Muscle of back (tissue), 11 donors: ENCODE measurements around the gene TRIM44. TPM values are rescaled to one million over a fixed set of nuclear protein-coding genes. Genes with fewer than 3 reads are reported as not detected.
"Not testable (repeated sequence)": the region's sequence is repeated elsewhere in the genome, so short reads cannot be mapped to it uniquely, and the experiment has no call there.

Experiments used
- DNase-seq, 3 donors: peaks; one replicate each; pipeline versions ENCODE4 v3.0.0 to v3.0.0-alpha.2; 2013
- polyA plus RNA-seq, 10 donors: library from polyadenylated mRNA; unstranded; fragments of 120-200 nt; gene quantifications; one replicate each; pipeline ENCODE4 v1.2.1, GENCODE V29; 2013; ENCODE audit not compliant: insufficient read length in 10 of 10

Gene TRIM44
- polyA plus RNA-seq, 10 donors, result 35.9 to 45.9 (median 43.1) TPM

DNA sequence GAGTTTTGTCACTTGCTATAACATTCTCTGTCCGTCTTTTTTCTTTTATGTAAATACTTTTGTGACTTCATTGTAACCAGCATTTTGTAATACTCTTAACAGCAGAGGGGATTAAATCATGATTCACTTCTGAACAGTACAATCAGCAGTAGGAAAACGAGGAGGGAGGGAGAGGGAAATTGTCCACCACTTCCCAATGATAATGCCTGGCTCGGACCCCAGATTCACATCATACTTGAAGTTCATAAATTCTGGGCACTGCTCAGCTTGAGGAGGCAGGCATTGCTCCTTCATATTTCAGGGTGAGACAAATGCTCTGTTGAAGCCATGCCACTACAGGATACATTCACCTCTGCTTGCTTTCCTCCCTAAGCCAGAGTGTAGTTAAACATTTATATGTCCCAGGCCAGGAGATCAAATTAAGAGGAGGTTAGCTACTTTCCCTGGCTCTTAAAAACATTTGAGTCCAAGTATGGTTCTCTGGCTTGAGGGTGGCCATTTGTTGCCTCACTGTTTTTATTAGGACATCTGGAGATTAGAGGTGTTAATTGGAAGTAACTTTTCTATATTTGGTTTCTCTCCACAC, 152.2 kb downstream of the TRIM44 start:
- DNase-seq, result peak in 2 of 3 donors; percentile 46 to 63

DNA sequence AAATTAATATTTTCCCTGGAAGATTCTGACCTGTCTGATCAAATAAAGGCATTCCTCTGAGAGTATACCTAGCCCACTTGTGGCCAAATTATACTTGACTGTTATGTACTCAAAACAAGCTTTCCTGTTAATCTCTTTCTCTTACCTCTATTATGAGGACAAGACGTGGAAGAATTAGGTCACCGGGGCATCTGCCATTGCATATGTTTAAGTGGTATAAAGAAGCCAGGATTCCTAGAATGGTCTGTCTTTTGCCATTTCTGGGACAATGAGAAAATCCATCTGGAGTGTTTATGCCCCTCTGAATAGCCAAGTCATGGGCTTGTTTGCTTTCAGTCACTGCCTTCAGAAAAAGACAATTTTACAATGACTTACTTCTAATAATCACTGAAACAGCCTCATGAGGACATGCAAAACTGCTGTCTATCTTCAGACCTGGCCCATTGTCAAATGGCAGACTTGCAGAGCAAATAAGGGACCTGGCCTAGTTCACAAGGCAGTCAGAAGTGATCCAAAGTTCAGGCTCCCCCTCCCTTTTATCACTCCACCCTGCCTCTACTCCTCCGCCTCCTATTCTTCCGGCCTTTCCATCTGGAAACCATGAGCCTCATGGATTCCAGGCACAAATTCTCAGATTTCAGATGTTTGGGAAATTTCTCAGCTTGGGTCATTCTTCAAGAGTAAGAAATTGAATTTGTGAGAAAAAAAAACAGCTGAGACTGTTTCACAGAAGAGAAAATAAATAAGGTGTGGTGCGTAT, 153.2 kb downstream of the TRIM44 start:
- DNase-seq, result peak; percentile 84 to 95 (median 90)

DNA sequence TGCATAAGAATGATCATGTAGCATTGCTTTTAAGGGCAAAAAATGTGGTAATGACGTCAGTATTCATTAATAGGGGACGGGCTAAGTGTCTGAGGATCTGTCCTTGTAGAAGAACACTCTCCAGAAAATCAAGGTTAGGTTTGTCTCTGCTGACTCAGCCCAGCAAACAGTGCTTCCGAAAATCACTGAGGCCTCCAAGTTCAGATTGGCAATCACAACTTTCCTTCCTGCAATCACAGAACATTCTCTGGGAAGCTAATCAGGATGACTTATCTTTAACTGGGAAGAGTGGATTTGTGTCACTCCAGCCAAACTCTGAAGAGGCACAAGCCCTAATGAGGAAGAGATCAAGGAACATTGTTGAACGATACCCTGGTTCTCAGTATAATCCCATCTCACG, 158.0 kb downstream of the TRIM44 start:
- no peak for DNase-seq

DNA sequence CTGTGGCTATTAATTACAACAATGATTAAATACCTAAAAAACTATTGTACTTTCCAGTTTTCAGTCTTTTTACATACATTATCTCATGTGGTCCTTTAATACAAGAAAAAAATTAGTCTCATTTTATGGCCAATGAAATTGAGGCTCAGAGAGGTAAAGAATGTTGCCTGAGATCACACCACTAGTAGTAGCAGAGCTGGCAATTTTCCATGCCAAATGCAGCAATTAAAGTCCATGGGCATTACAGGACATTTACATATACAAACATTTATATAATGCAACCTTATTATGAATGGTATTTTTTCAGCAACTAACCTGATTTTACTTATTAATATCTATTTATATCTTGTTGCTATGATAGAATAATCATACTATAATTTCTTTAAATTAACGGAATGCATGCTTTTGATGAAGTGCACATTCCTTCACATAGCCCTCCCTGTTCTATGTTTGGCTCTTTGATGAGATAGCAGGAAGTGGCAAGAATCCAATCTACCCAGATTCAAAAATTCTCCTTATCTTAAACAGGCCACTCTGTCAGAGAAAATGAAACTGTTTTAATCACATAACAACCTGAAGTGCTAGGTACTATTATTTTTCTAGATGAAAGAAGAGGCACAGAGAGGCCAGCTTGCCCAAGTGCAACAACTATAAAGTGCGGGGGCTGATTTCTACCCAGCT, 160.4 kb downstream of the TRIM44 start:
- DNase-seq, result no peak

DNA sequence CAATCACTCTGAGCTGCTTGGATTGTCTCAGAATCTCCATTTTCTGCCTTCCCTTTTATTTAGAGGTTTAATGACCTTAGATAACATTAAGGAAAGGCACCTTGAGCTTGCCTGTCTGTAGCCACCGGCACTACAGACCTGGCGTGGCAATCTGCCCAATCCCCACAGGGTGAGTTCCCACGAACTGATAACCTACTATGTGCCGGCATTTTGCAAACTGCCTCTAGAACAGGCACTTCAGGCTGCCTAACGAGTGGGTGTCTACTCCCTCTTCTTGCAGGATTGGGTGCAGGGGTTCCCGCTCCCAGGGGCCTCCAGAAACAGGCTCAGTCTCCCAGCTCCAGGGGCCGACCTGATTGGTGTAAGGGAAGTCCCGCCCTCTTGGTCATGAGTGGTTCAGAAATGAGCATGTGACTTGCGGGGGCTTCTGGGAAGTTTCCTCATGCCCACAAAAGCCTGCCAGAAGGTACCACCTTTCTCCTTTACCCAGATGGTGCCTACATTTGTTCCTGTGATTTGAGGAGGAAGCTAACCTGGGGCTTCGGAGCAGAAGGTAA, 161.2 kb downstream of the TRIM44 start:
- no peak for DNase-seq

DNA sequence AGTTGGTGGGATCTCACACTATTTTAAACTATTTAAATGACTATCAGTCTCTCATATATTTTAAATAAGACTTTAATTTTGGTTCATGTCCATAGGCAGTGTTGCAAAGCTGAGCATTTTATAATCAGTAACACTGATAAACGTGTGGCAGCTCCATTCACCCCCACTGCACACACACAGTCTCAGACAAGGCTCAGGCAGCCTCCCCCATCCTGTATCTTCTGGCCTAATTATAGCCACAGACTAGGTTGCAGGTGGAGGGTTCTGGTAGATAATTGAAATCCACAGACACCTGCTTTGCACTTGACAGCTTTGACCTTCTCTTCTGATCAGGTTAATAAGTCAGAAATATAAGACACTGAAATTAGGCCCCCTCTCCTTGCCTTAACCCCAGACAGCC, 162.8 kb downstream of the TRIM44 start:
- no peak for DNase-seq

DNA sequence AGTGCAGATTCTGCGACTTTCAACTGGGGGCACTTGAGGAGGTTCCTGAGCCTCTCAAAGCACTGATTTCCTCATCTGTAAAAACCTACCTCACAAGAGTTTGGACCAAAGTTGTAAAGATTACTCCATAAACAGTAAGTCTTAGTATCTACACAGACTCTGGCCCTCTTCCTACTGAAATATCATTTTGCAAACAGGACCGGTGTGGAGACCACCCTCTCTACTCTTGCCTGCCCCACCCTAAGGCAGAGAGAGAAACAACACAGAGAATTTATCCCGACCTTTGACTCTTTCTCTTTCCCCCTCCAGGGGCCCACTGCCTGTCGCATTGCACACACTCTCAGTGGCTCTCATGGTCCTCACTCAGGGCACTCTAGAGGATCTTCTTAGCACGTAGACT, 163.4 kb downstream of the TRIM44 start:
- no peak for DNase-seq

DNA sequence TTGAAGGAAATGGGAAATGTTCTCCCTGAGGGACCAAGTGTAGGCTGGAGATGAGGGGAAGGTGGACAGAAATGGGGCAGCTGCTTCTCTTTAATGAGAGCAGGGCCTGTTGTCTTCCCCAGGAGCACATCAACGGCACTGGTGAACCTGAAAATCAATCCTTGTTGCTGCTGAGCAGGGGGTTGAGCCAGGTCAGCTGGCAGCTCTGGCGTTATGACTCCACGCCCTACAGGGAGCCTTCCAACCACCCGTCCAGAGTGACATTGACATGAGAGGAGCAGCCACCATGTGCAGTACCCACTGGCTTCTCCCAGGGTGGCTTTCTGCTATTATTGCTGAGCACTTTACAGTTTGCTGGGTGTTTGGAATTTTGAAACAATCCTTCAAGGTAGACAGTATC, 164.4 kb downstream of the TRIM44 start:
- DNase-seq, result no peak

DNA sequence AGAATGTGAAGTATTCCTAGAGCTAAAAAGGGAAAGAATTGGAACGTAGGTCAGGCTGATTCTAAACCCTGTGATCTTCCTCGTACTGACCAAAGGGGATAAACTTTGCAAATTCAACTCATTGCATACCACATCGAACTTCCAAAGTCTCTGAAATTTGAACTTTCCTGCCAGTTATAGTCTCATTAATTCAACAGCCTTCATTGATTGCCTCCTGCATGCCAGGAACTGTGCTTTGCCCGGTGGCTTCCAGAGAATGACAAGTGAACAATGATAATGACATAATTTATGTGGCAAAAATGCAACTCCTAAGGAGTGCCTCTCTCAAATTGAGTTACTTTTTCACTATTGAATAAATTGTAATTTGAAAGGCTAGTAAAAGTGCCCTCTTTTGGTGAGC, 173.6 kb downstream of the TRIM44 start:
- no peak for DNase-seq

DNA sequence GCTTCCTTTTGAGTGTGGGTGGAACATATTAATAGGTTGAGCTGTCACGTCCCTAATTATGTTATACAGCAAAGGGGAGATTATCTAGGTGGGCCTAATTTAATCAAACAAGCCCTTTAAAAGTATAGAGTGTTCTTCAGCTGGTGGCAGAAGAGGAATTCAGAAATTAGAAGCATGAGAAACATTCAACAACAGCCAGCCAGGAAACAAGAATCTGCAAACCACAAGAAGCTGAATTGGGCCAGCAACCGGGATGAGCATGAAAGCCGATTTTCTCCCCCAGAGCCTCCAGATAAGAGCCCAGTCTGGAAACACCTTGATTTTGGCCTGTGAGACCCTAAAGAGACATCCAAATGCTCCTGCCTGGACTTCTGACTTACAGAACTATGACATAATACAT, 175.5 kb downstream of the TRIM44 start:
- no peak for DNase-seq

DNA sequence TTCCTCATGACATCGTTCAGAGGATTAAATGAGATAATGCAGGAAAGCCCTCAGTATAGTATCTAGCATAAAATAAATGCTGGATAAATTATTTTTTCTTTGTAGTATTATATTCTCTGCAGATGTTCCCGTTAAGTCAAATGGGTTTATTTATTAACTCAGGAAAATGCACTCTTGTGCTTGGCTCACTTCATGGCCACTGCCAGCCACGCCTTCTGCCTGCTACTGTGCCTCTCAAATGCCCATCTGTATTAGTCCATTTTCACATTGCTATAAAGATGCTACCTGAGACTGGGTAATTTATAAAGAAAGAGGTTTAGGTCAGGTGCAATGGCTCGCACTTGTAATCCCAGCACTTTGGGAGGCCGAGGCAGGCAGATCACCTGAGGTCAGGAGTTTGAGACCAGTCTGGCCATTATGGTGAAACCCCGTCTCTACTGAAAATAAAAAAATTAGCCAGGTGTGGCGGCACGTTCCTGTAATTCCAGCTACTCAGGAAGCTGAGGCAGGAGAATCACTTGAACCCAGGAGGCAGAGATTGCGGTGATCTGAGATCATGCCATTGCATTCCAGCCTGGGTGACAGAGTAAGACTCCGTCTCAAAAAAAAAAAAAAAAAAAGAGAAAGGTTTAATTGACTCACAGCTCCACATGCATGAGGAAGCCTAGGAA, 176.3 kb downstream of the TRIM44 start:
- not testable (repeated sequence) for DNase-seq

DNA sequence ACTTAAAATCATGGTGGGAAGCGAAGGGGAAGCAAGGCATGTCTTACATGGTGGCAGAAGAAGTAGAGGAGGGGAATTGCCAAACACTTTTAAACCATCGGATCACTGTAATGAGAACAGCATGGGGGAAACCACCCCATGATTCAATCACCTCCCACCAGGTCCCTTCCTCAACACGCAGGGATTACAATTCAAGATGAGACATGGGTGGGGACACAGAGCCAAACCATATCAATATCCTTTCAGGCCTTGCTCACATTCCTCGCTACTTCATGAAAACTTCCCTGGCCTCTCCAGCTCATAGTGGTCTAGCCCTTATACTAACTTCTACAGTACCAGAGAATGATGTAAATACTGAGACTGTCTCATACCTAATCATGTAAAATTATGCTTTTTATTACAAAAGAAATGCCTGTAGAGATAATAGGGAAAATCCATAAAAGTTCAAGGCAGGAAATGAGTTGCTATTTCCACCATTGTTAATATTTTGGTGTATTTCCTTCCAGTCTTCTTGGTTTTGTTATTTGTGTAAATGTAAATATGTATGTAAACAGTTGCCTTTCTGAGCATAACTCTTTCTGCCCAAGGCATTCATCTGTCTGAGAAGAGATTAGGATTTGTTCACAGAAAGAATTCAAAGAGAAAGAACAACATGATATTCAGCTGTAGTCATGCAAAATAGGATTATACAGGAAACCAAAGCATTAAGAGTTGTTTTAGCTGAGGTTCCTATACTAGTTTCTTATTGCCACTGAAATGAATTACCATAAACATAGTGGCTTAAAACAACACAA, 177.0 kb downstream of the TRIM44 start:
- DNase-seq, result no peak

DNA sequence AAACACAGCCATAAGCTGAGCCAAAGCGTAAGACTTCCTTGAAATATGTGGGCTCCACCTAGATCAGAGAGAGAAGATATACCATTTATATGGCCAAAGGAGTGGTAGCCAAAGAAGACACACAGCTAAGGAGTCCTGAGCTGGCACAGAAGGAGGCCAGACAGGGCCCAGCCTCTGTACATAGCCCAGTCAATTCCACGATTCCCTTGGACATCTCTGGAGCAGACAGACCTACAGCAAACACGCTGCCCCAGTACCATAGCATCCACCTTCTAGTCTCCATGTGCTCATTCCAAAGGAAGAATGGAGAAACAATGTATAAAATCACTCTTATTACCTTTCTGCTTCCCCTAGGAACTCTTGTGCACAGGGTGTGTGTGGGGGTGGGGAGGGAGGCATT, 179.2 kb downstream of the TRIM44 start:
- DNase-seq, result no peak

DNA sequence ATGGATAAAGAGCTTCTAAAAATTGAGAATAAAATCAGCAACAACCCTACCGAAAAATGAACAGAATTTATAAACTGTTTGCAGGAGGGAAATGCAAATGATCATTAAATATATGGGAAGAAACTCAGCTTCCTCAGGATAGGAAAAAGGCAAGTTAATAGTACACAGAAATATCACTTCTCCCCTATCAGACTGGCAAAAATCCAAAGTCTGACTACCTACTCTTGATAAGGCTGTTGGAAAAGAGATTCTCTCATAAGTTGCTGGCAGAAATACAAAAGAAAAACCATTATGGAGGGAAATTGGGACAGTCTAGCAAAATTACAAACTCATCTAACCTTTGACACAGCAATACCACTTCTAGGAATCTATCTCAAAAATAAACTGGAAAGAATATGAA, 180.4 kb downstream of the TRIM44 start:
- no peak for DNase-seq

DNA sequence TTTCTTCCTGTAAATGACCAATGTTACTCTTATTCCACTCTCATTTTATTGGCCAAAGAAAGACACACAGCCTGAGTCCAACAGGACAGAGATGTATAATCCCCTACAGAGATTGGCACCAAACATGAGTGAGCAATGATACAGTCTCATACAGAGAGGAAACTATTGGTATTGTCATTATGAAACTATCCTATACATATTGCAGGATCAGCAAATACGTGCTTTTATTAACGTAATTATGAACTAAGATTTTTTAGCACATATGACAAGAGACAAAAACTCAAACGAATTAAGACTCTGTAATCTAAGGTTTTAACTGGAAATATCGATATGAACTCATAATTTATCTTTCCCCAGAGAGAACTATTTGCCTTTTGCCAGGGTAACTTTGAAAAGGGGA, 182.0 kb downstream of the TRIM44 start:
- no peak for DNase-seq

DNA sequence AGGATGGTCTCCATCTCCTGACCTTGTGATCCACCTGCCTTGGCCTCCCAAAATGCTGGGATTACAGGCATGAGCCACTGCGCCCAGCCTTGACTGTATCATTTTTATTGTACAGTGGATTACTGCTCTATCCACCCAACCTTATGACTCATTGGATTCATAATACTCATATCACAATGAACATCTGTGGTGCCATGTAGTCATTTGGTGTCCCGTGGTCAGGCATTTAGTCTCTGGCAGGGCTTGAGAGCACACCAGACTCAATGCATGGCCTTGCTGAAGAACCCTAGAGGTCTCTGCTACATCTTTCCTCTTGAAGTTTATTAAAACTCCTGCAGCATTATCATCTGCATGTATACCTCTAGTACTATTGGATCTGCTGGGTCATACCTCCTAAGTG, 183.3 kb downstream of the TRIM44 start:
- DNase-seq, result no peak

DNA sequence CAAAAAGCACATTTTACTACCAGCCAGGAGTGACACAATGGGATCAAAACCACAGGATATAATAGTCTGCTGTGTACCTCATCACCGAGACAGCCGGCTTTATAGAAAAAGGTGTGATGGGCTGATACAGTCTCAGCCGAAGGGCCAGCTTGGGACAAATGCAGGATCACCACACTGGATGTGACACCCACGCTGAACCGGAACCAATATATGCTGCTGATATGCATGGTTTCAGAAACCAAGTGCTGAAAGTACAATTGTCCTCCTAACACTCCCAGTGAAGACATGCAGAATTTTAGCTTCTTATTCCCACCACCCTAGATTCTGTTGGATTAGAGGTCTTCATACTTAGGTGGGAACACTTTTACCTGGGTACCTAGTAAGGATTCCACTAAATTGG, 184.3 kb downstream of the TRIM44 start:
- no peak for DNase-seq

DNA sequence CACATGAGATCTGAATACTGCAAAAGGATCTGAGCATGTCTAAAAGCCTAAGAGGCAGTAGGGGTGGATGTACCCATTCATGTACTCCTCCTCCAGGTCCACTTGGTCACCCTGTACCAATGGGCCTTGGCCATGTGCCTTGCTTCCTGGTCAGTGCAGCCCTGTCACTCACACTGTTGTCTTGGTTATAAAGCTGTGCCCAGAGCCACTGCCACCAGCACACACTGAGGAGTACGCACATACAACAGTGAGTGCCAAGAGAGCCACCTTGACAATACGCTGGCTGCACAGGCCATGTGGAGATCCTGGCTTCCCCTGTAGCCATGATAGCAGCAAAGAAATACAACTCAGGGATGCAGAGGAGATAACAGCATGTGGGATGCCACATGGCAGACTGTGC, 184.9 kb downstream of the TRIM44 start:
- DNase-seq, result no peak

DNA sequence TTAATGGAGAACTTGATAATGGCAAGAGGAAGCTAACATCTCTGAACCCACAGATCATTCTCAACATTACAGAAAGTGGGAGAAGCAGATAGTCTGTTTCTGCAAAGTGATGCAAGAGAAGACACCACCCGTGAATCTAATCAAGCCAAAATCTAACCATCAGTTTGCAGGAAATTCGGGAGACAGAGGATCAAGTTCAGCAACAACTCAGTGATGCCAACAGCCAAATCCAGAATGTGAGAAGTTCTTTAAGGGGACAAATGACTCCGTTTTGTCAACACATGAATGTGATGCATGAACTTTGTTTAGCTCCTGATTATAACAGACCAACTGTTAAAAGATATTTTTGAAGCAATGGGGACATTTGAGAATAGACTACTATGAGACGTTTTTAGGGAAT, 186.0 kb downstream of the TRIM44 start:
- no peak for DNase-seq

DNA sequence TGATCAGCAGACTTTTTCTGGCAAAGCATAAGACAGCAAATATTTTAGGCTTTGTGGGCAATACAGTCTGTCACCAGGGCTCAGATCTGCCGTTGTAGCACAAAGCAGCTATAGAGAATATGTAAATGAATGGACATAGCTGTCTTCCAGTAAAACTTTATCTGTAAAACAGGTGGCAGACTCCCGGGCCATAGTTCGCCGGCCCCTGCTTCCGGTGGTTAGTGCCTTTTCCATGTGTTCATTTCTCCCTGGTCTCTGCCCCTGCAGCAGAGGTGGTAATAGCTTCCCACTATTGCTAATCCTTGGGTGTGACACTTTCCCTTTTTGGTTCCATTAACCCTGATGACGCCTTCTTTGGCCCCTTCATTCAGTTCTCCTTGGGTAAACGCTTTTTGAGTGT, 187.6 kb downstream of the TRIM44 start:
- DNase-seq, result no peak

DNA sequence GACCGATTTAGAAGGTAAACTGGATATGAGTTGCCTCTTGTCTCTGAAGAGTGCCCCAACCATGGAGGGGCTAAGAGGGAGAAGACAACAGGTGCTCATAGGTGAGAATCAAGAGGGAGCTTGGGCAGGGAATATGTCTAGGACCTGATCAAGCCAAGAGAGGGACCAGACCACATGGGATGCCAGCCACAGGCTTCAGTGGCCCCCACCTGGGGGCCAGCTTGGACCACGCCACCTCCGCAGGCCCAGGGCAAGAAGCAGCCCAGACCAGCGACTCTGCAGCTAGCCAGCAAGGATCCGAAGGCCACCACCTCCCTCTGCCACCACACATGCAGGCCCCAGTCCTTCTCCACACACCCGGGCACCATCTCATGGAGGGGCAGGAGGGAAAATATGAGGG, 188.8 kb downstream of the TRIM44 start:
- no peak for DNase-seq

DNA sequence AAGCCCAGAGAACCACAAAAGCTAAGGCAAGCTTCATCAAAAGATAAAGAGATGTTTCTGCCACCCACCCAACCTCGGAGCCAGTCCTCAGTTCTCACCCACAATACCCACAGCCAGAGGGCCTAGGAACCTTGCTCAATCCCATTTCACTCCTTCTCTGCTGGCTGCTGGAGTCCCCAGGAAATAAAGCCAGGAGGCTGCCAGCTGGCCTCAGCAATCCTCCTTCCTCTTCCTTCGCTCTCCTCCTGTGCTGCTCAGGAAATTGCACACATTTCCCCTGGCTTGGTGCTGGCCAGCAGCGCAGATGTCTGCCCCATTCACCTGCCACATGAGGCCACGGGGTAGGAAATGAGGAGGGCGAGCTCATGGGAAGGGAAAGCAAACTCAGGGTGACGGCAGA, 189.5 kb downstream of the TRIM44 start:
- peak in 2 of 3 donors; percentile 2 to 41 for DNase-seq
